WTC11 (cell line): Measurements from ENCODE around the gene CTNNA3. TPM values are rescaled to one million over a fixed set of nuclear protein-coding genes. Genes with fewer than 3 reads are reported as not detected.

ENCODE experiments used
- ATAC-seq: fragments of 200-7000 bp; cut with Tn5 transposase; 2 replicates; pipeline ENCODE4 v1.10.0; 2021; ENCODE audit warnings: mild to moderate bottlenecking, moderate library complexity
- CTCF ChIA-PET: fragments of 300-600 bp; sonication (Branson Sonifier 250); formaldehyde crosslinking; loops from one replicate; lab custom pipeline; 2021; ENCODE audit warnings: antibody characterized with exemption; lab: Charles Lee
- POLR2A ChIA-PET: fragments of 350-600 bp; sonication (Branson Sonifier 250); formaldehyde crosslinking; loops from one replicate; lab custom pipeline; 2021; ENCODE audit warnings: antibody characterized with exemption; lab: Charles Lee
- DNase-seq: peaks from one replicate; pipeline ENCODE4 v3.0.0; 2021; ENCODE audit warnings: low spot score
- H3K27ac Mint-ChIP-seq: 2 replicates; pipeline ENCODE4 v1.8.0; 2021; ENCODE audit warnings: mixed read lengths
- H3K27me3 Mint-ChIP-seq: 2 replicates; pipeline ENCODE4 v1.8.0; 2021; ENCODE audit warnings: low read depth, mild to moderate bottlenecking, moderate library complexity, mixed read lengths
- H3K36me3 Mint-ChIP-seq: 2 replicates; pipeline ENCODE4 v1.8.0; 2021; ENCODE audit warnings: mixed read lengths
- H3K4me1 Mint-ChIP-seq: 2 replicates; pipeline ENCODE4 v1.8.0; 2022; ENCODE audit warnings: mixed read lengths
- H3K4me3 Mint-ChIP-seq: 2 replicates; pipeline ENCODE4 v1.8.0; 2021; ENCODE audit warnings: mild to moderate bottlenecking, moderate library complexity, mixed read lengths
- H3K9me3 Mint-ChIP-seq: 2 replicates; pipeline ENCODE4 v1.8.0; 2021; ENCODE audit warnings: mixed read lengths
- AFF4 ChIP-seq: sonication (generic); formaldehyde crosslinking; IDR thresholded peaks from 2 replicates; pipeline ENCODE4 v1.8.1; 2023; ENCODE audit warnings: mild to moderate bottlenecking, missing genetic modification reagents, borderline replicate concordance
- EMX1 ChIP-seq: fragments of 250-450 bp; sonication (Bioruptor Pico); IDR thresholded peaks from 2 replicates; pipeline ENCODE4 v1.8.0; 2021; ENCODE audit warnings: mild to moderate bottlenecking
- FOXJ3 ChIP-seq: sonication (generic); formaldehyde crosslinking; IDR thresholded peaks from 2 replicates; pipeline ENCODE4 v1.9.0; 2021; ENCODE audit warnings: missing genetic modification reagents, mild to moderate bottlenecking, borderline replicate concordance
- KAT7 ChIP-seq: sonication (generic); formaldehyde crosslinking; IDR thresholded peaks from 2 replicates; pipeline ENCODE4 v1.8.1; 2023; ENCODE audit warnings: missing genetic modification reagents, mild to moderate bottlenecking, borderline replicate concordance
- MLX ChIP-seq: sonication (generic); formaldehyde crosslinking; IDR thresholded peaks from 2 replicates; pipeline ENCODE4 v1.8.1; 2023; ENCODE audit warnings: mild to moderate bottlenecking, missing genetic modification reagents, moderate library complexity
- MXD4 ChIP-seq: fragments of 250-450 bp; sonication (Bioruptor Pico); IDR thresholded peaks from 2 replicates; pipeline ENCODE4 v1.8.0; 2021; ENCODE audit warnings: mild to moderate bottlenecking, moderate library complexity, borderline replicate concordance
- NFE2L1 ChIP-seq: sonication (generic); formaldehyde crosslinking; IDR thresholded peaks from 2 replicates; pipeline ENCODE4 v1.8.1; 2023; ENCODE audit warnings: missing genetic modification reagents
- NFYB ChIP-seq: sonication (generic); formaldehyde crosslinking; conservative IDR thresholded peaks from 2 replicates; pipeline ENCODE4 v1.8.0; 2022; ENCODE audit warnings: low read depth, missing genetic modification reagents
- NR2C2 ChIP-seq: sonication (generic); formaldehyde crosslinking; IDR thresholded peaks from 2 replicates; pipeline ENCODE4 v1.8.0; 2022; ENCODE audit warnings: mild to moderate bottlenecking, missing genetic modification reagents
- OVOL2 ChIP-seq: fragments of 250-450 bp; sonication (Bioruptor Pico); IDR thresholded peaks from 2 replicates; pipeline ENCODE4 v1.9.0; 2021; ENCODE audit warnings: mild to moderate bottlenecking, borderline replicate concordance
- SMAD4 ChIP-seq: sonication (generic); formaldehyde crosslinking; IDR thresholded peaks from 2 replicates; pipeline ENCODE4 v1.8.0; 2022; ENCODE audit warnings: mild to moderate bottlenecking, missing genetic modification reagents
- TEAD1 ChIP-seq: sonication (generic); formaldehyde crosslinking; IDR thresholded peaks from 2 replicates; pipeline ENCODE4 v1.8.0; 2022; ENCODE audit warnings: mild to moderate bottlenecking, missing genetic modification reagents
- TP53 ChIP-seq: sonication (generic); formaldehyde crosslinking; IDR thresholded peaks from 2 replicates; pipeline ENCODE4 v1.8.1; 2023; ENCODE audit warnings: mild to moderate bottlenecking, missing genetic modification reagents
- ZBTB43 ChIP-seq: sonication (generic); formaldehyde crosslinking; IDR thresholded peaks from 2 replicates; pipeline ENCODE4 v1.8.1; 2023; ENCODE audit warnings: mild to moderate bottlenecking, missing genetic modification reagents
- ZNF281 ChIP-seq: sonication (generic); formaldehyde crosslinking; IDR thresholded peaks from 2 replicates; pipeline ENCODE4 v1.8.0; 2023; ENCODE audit warnings: mild to moderate bottlenecking, missing genetic modification reagents
- ZSCAN18 ChIP-seq: fragments of 250-450 bp; sonication (Bioruptor Pico); IDR thresholded peaks from 2 replicates; pipeline ENCODE4 v2.1.2; 2022; ENCODE audit warnings: mild to moderate bottlenecking, moderate library complexity
- total RNA-seq: library from RNA; stranded (reverse); gene quantifications from 3 replicates; pipeline ENCODE4 v1.2.3, GENCODE V29; 2021
- TF ChIP-seq, protein P1 (sequence below): fragments of 250-450 bp; sonication (Bioruptor Pico); IDR thresholded peaks from 2 replicates; pipeline ENCODE4 v1.9.0; 2021; ENCODE audit warnings: mild to moderate bottlenecking
- TF ChIP-seq, protein P2 (sequence below): sonication (generic); formaldehyde crosslinking; IDR thresholded peaks from 2 replicates; pipeline ENCODE4 v1.8.1; 2022; ENCODE audit warnings: mild to moderate bottlenecking, moderate library complexity, missing genetic modification reagents
- TF ChIP-seq, protein P3 (sequence below): sonication (generic); formaldehyde crosslinking; IDR thresholded peaks from 2 replicates; pipeline ENCODE4 v1.8.1; 2023; ENCODE audit warnings: mild to moderate bottlenecking, missing genetic modification reagents
- TF ChIP-seq, protein P4 (sequence below): sonication (generic); formaldehyde crosslinking; IDR thresholded peaks from 2 replicates; pipeline ENCODE4 v1.8.0; 2022; ENCODE audit warnings: mild to moderate bottlenecking, missing genetic modification reagents

The CTNNA3 gene
- total RNA-seq, 1 experiment from 2014 or later: 6.1 TPM

- no peak for TF ChIP-seq OVOL2
- TF ChIP-seq, protein P1, sequence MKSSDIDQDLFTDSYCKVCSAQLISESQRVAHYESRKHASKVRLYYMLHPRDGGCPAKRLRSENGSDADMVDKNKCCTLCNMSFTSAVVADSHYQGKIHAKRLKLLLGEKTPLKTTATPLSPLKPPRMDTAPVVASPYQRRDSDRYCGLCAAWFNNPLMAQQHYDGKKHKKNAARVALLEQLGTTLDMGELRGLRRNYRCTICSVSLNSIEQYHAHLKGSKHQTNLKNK: no peak
- TF ChIP-seq, protein P2, sequence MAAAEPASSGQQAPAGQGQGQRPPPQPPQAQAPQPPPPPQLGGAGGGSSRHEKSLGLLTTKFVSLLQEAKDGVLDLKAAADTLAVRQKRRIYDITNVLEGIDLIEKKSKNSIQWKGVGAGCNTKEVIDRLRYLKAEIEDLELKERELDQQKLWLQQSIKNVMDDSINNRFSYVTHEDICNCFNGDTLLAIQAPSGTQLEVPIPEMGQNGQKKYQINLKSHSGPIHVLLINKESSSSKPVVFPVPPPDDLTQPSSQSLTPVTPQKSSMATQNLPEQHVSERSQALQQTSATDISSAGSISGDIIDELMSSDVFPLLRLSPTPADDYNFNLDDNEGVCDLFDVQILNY: no peak
- no peak for TF ChIP-seq ZBTB43 (CRISPR knock-in tag)
- TF ChIP-seq, all 79 proteins: peak for 0
Observed at GRCh38 chr10:67596641-67597040, 99.4 kb downstream of the CTNNA3 start (continued).

DNA sequence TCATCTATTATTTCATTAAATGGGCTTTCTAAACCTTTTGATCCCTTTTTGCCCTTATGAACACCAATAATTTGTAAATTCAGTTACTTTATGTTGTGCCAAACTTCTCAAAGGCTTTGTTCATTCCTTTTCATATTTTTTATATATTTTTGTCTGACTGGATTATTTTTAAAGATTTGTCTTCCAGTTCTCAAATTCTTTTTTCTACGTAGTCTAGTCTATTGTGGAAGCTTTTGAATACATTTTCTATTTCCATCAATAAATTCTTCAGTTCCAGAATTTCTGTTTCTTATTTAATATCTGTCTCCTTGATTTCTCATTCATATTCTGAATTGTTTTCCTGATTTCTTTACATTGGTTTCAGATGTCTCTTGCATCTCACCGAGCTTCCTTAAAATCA, 108.2 kb downstream of the CTNNA3 start:
- H3K4me3 Mint-ChIP-seq: no peak overlapping the region
- DNase-seq: no peak
- no peaks in the 10 kb centered on the region; the same call in 1 of the 2 replicates for H3K27me3 Mint-ChIP-seq
- peaks cover 30% of the 10 kb centered on the region for H3K36me3 Mint-ChIP-seq
- H3K9me3 Mint-ChIP-seq: peaks cover 62% of the 10 kb centered on the region
- POLR2A ChIA-PET: no interaction called here
- no peak overlapping the region for H3K27ac Mint-ChIP-seq
- TF ChIP-seq TEAD1 (no peak), MXD4 (CRISPR knock-in tag) (no peak), NFYB (no peak), NR2C2 (CRISPR knock-in tag) (no peak), MLX (CRISPR knock-in tag) (no peak), AFF4 (CRISPR knock-in tag) (no peak), FOXJ3 (CRISPR knock-in tag) (no peak), EMX1 (CRISPR knock-in tag) (no peak), TP53 (CRISPR knock-in tag) (no peak), SMAD4 (CRISPR knock-in tag) (no peak), ZSCAN18 (CRISPR knock-in tag) (no peak), NFE2L1 (no peak), KAT7 (CRISPR knock-in tag) (no peak), ZNF281 (CRISPR knock-in tag) (no peak)
- TF ChIP-seq, protein P3, sequence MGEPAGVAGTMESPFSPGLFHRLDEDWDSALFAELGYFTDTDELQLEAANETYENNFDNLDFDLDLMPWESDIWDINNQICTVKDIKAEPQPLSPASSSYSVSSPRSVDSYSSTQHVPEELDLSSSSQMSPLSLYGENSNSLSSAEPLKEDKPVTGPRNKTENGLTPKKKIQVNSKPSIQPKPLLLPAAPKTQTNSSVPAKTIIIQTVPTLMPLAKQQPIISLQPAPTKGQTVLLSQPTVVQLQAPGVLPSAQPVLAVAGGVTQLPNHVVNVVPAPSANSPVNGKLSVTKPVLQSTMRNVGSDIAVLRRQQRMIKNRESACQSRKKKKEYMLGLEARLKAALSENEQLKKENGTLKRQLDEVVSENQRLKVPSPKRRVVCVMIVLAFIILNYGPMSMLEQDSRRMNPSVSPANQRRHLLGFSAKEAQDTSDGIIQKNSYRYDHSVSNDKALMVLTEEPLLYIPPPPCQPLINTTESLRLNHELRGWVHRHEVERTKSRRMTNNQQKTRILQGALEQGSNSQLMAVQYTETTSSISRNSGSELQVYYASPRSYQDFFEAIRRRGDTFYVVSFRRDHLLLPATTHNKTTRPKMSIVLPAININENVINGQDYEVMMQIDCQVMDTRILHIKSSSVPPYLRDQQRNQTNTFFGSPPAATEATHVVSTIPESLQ (CRISPR knock-in tag): no peak
- TF ChIP-seq, protein P1: no peak
- TF ChIP-seq, protein P4, sequence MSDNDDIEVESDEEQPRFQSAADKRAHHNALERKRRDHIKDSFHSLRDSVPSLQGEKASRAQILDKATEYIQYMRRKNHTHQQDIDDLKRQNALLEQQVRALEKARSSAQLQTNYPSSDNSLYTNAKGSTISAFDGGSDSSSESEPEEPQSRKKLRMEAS: no peak
- TF ChIP-seq, protein P2: no peak
- TF ChIP-seq, all 79 proteins: peak for 0
- H3K4me1 Mint-ChIP-seq: no peaks in the 10 kb centered on the region
- CTCF ChIA-PET: no interaction called here
- no peak for ATAC-seq
